SIG-M5 (cell line): ENCODE data around the gene NT5DC2.

Experiments
- DNase-seq: peaks from one replicate; lab custom pipeline; 2025; lab: John Stamatoyannopoulos, UW

NT5DC2 gene

GRCh38 chr3:52509753-52510328 is 23.8 kb downstream of the NT5DC2 start:
- DNase-seq = no peak

GRCh38 chr3:52507359-52507758 is 26.3 kb downstream of the NT5DC2 start:
- no peak for DNase-seq

DNA sequence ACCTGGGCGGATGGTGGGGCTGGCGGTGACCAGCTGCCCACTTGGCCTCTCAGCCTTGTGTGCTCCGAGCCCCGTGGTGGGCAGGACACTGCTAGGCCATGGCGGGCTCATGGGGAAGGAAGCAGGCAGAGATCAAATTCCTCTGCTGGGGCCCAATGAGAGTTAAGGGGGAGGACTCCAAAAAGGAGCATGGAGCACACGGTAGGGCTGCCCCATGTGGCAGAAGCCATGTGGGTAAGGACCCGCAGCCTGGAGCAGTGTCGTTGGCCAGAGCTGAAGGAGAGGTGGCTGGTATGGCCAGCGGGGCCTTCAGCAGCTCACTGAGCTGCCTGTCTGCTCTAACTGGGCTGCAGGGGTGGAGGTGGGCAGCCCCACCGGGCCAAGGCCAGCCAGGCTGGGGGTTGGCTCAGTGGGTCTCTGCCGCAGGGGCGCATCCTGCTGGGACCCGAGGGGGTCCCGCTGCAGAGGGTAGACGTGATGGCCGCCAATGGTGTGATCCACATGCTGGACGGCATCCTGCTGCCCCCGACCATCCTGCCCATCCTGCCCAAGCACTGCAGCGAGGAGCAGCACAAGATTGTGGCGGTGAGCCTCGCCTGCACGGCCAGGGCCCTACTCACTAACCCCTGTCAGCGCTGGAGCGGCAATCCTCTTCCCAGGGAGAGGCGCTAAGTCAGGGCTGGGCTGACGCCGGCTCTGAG is 27.2 kb downstream of the NT5DC2 start:
- DNase-seq = no peak

DNA sequence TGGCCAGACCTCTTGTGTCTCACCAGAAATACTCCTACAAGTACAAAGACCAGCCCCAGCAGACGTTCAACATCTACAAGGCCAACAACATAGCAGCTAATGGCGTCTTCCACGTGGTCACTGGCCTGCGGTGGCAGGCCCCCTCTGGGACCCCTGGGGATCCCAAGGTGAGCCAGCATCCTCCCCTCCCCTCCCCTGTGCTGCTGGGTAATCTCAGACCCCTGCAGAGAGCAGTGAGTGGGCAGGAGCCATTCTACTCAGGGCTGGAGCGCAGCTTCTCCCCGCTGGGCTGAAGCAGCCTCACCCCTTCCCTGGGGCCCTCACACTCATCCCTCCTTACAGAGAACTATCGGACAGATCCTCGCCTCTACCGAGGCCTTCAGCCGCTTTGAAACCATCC is 28.7 kb downstream of the NT5DC2 start:
- no peak for DNase-seq

- no peak for DNase-seq
These were observed 29.8 kb downstream of the NT5DC2 start for GRCh38 chr3:52503788-52504424.

GRCh38 chr3:52502808-52503350 is 30.8 kb downstream of the NT5DC2 start:
- no peak for DNase-seq

GRCh38 chr3:52502001-52502400 is 31.7 kb downstream of the NT5DC2 start:
- DNase-seq = no peak

- no peak for DNase-seq
These were observed 32.6 kb downstream of the NT5DC2 start for GRCh38 chr3:52501046-52501445.

DNA sequence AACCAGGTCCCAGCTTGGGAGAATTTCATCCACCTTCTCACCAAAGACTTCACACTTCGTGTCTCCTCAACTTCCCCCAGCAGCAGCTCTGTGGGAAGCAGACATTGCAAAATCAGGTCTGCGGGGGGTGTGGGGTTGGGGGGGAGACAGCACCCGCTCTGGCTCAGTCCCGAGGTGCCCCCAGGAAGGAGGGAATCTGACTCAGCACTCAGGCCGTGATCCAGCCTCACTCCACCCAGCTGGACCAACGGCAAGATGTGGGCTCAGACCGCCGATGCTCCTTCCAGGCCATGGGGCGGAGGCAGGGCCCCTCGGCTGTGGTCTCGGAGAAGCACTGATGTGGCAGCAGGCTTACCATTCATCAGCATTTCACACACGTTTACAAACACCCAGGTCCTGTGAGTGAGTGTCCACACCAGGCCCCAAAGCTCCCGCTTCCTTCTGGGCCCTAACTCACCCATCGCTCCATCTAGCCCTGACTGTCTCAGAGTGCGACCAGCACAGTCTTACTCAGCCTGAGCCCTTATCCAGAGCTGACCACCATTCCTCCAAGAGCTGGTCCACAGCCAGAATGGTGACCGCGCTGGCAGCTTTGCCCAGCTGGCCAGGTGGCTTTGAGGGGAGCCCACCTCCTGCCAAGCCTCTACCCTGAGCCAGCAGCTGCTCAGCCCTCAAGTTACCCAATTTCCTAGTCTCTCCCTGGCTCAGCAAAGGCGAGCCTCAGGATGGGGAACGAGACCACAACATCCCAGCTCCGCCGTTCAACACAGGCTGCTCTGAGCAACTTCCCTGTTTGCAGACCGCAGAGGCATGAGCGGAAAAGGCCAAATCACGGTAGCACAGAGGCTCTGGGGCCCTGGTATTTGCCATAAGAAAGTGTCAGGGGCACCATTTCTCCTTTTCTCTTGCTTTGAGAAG is 35.3 kb downstream of the NT5DC2 start:
- peak; percentile 98 for DNase-seq

DNA sequence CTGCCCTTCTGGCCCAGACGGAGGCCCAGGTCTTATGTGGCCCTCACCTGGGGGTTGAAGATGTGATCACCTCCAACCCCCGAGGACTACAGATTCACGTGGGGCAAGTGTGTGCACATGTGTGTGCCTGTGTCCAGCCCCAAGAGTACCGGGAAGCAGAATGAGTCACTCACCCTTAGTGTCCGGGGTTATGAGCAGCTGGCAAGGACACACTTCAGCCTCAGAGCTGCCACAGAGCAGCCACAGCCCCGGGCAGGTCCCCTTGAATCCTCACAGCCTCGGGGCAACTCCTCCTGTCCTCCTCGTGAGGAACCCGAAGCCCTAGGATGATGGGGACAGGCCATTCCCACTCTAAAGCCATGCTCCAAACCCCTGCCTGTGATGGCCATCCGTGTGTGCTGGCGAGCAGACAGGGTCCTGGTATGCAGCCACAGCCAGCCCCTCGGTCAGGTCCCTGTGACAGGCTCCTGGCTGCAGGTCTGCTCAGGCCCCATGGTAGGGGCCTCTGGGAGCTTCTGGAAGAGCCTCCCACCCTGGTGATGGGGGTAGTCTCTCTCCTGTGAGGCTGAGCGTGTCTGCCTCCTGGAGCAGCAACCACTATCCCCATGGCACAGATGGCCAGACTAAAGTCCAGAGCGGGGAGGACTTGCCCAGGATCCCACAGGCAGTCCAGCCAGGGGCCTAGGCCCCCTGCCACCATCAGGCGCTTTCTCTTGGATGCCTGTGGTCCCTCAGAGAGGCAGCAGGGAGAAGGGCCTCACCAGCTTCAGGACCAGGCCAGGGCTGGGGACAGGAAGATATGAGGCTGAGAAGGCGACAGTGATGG is 37.7 kb downstream of the NT5DC2 start:
- no peak for DNase-seq

DNA sequence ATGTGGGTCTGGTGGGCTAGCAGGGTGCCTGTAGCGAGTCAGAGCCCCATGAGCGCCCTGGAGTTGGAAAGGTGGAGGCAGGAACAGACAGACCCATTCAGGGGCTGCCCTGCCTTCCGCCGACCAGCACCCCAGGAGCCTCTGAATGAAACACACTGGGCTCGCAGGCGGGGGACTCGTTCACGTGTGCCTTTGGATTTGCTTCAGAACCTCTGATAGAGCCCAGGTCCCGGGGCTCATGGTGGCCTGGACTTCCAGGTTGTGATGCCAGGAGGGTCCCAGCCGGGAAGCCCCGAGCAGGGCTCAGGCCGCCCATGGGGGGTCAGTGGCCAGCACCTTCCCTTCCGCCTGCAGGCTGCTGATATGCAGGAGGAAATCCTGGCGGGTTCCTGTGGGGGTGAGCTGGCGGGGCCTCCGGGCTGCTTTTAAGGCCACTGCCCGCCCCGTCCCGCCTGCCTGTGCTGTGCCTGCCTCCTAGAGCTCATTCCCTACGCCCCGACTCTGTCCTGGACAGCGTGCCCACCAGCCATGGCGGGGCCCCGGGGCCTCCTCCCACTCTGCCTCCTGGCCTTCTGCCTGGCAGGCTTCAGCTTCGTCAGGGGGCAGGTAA is 38.7 kb downstream of the NT5DC2 start, which contains the start of gene STAB1:
Gene STAB1, plus strand, starts transcription at position 453 of the 610 bp plus-strand sequence. Its CDS starts 76 bp downstream, at position 529.
- DNase-seq = no peak

- no peak for DNase-seq
These were observed 39.2 kb downstream of the NT5DC2 start for GRCh38 chr3:52494445-52494844.

DNA sequence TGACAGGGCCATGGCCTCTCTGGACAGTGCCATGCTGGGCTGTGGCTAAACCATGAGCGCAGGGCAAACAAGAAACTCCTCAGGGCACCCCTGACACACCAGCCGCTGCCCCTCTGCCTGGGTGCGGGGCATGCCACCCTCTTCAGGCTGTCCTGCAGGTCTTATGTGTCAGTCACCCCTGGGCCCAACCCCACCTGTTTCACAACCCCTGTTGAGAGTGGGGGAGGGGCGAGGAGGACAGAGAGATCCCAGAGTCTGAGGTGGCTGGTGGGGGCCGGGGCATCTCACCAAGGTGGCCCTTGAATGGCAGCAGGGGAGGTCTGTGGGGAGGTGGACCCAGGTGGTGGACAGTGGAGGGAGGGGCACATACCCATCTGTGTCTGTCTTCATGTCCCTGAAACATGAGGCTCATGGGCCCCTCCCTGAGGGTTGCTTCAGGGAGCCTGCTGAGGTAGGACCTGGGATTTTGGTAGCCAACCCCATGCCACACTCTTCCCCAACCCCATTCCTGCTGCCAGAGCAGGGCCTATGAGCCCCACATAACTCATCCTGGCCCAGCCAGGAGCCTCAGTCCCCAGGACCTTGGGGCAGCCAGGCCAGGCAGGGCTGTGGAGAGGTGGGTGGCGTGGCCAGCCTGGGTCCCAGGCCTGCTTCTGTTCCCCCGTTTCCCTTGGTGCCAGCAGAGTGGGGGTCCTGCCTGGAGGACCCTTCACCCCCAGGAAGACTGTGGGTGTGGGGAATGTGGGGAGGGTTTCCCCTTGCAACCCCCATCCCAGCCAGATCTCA is 40.2 kb downstream of the NT5DC2 start:
- DNase-seq = no peak

- no peak for DNase-seq
These were observed 41.6 kb downstream of the NT5DC2 start for GRCh38 chr3:52492059-52492458.

- DNase-seq = no peak
These were observed 42.6 kb downstream of the NT5DC2 start for GRCh38 chr3:52490939-52491526.

DNA sequence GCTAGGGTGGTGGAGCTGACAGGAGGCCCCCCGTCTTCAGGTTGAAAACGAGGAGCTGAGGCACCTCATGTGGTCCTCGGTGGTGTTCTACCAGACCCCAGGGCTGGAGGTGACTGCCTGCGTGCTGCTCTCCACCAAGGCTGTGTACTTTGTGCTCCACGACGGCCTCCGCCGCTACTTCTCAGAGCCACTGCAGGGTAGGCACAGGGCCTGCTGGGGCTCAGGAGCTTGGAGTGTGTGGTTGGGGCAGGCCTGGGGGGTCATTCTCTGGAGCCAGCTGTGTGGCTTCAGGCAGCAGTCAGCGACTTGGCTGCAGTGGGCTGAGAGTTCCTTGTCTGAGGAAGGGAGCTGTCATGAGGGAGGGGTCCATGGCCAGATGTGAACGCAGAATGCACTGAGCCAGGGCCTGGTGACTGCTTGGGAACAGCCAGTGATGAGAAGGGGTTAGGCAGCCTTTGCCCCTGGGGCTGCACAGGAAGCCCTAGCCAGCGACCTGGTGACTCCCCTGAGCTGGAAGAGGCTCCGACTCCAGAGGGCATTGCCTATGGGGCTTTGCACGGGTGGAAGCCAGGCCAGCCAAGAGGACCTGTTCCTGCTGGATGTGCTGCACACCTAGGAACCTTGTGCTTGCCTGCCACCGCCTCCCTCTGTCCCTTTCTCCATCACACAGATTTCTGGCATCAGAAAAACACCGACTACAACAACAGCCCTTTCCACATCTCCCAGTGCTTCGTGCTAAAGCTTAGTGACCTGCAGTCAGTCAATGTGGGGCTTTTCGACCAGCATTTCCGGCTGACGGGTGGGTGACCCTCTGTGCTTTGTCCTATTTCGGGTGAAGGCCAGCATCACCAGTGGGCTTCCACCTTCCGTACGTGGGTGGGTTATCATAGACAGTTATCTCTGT is 43.4 kb downstream of the NT5DC2 start:
- no peak for DNase-seq

DNA sequence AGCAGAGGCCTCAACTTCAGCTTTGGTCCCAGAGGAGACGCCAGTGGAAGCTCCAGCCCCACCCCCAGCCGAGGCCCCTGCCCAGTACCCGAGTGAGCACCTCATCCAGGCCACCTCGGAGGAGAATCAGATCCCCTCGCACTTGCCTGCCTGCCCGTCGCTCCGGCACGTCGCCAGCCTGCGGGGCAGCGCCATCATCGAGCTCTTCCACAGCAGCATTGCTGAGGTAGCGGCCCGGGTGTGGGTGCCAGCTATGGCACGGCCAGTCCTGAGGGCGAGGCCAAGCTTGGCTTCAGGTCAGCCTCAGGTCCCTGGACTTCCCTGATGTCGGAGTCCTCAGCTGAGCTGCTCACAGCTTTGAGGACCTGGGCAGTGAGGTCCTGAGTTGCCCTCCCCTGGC is 44.2 kb downstream of the NT5DC2 start:
- DNase-seq = no peak

DNA sequence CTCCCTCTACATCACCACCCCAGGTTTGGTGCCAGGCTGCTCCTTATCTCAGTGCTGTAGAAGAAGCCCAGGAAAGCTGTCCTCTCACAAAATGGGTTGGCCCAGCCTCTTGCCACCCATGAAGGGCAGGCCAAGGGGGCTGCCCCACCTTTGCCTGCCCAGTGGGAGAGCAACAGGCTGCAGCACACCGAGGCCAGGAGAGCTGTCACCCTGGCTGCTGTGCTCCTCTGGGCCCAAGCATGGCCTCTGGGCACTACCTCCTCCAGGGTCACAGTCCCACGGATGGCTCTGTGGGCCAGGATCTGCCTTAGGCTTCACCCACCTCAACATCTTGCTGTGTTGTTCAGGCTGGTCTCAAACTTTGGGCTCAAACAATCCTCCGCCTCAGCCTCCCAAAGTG is 44.9 kb downstream of the NT5DC2 start:
- no peak for DNase-seq
